Thymus (tissue), 11 donors: Measurements from ENCODE around the gene CTXND1. TPM values are rescaled to one million over a fixed set of nuclear protein-coding genes. Genes with fewer than 3 reads are reported as not detected.

Experiments
- DNase-seq, 9 donors: peaks; one replicate each; pipeline ENCODE4 v3.0.0-alpha.2; 2013; ENCODE audit warnings: low spot score in 9 of 9, low read depth in 6 of 9, missing footprints in 1 of 9
- H3K27ac ChIP-seq, 2 donors: one replicate each; pipeline ENCODE4 v1.5.1; 2013; ENCODE audit warnings: control low read depth in 1 of 2, low read depth in 1 of 2, low read length in 1 of 2, mild to moderate bottlenecking in 1 of 2, moderate library complexity in 1 of 2
- H3K27me3 ChIP-seq, 2 donors: one replicate each; pipeline ENCODE4 v1.5.1; 2013; ENCODE audit warnings: low read length in 1 of 2; ENCODE audit not compliant: control insufficient read depth in 2 of 2, insufficient read depth in 1 of 2
- H3K36me3 ChIP-seq, 2 donors: one replicate each; pipeline ENCODE4 v1.5.1; 2013; ENCODE audit warnings: low read length in 1 of 2, mild to moderate bottlenecking in 1 of 2, moderate library complexity in 1 of 2; ENCODE audit not compliant: control insufficient read depth in 2 of 2, insufficient read depth in 2 of 2
- H3K4me1 ChIP-seq, 2 donors: one replicate each; pipeline ENCODE4 v1.5.1; 2013; ENCODE audit warnings: low read length in 2 of 2; ENCODE audit not compliant: control insufficient read depth in 2 of 2, insufficient read depth in 2 of 2
- H3K4me3 ChIP-seq, 2 donors: one replicate each; pipeline ENCODE4 v1.5.1; 2013; ENCODE audit warnings: low read length in 2 of 2, control low read depth in 1 of 2, mild to moderate bottlenecking in 1 of 2
- H3K9me3 ChIP-seq, 2 donors: one replicate each; pipeline ENCODE4 v1.5.1; 2013; ENCODE audit warnings: low read length in 1 of 2, mild to moderate bottlenecking in 1 of 2; ENCODE audit not compliant: control insufficient read depth in 2 of 2, insufficient read depth in 1 of 2
- whole genome bisulfite sequencing: extraction: QIAGEN DNeasy Blood & Tissue Kit; methylation state at CpG from one replicate; pipeline ENCODE4 v1.1.7; 2013; 5-methylcytosine and 5-hydroxymethylcytosine counted together
- polyA plus RNA-seq: library from polyadenylated mRNA; stranded (reverse); fragments of 200-250 nt; gene quantifications from one replicate; pipeline ENCODE4 v1.2.3, GENCODE V29; 2013
- total RNA-seq: library from RNA; stranded (reverse); fragments of 120-200 nt; gene quantifications from one replicate; pipeline ENCODE4 v1.2.4, GENCODE V29; 2013
- donor health status: healthy.

CTXND1 gene
- total and polyA plus RNA-seq, 2 donors, result 0.05 to 0.07 TPM

- Histone ChIP-seq H3K4me3 (no peak overlapping the region), H3K27ac (no peak overlapping the region), H3K9me3 (no peaks in the 10 kb centered on the region), H3K4me1 (no peaks in the 10 kb centered on the region), H3K27me3 (no peaks in the 10 kb centered on the region), H3K36me3 (no peaks in the 10 kb centered on the region)
- DNase-seq, result no peak
- WGBS, result 89% methylated on average over 3 of the region's 3 CpGs
These were observed 31.5 kb upstream of the CTXND1 start for GRCh38 chr15:80283531-80283930.

GRCh38 chr15:80277147-80277546, 25.1 kb upstream of the CTXND1 start:
- H3K4me1 ChIP-seq, result no peaks in the 10 kb centered on the region
- H3K27ac ChIP-seq, result no peak overlapping the region
- H3K27me3 ChIP-seq, result no peaks in the 10 kb centered on the region
- no peaks in the 10 kb centered on the region for H3K36me3 ChIP-seq
- no peak for DNase-seq
- H3K4me3 ChIP-seq, result no peak overlapping the region
- 94% methylated on average over 6 of the region's 6 CpGs for WGBS
- no peaks in the 10 kb centered on the region for H3K9me3 ChIP-seq

- Histone ChIP-seq H3K36me3 (no peaks in the 10 kb centered on the region), H3K27ac (no peak overlapping the region), H3K4me1 (no peaks in the 10 kb centered on the region), H3K27me3 (no peaks in the 10 kb centered on the region), H3K4me3 (no peak overlapping the region), H3K9me3 (no peaks in the 10 kb centered on the region)
- 93% methylated on average over 3 of the region's 3 CpGs for WGBS
- DNase-seq, result no peak
These were observed 23.9 kb upstream of the CTXND1 start for GRCh38 chr15:80275961-80276360.

- no peak overlapping the region for H3K27ac ChIP-seq
- no peaks in the 10 kb centered on the region for H3K27me3 ChIP-seq
- DNase-seq, result no peak
- H3K9me3 ChIP-seq, result no peaks in the 10 kb centered on the region
- H3K4me3 ChIP-seq, result no peak overlapping the region
- WGBS, result 96% methylated on average over 1 of the region's 1 CpG
- no peaks in the 10 kb centered on the region for H3K36me3 ChIP-seq
- H3K4me1 ChIP-seq, result no peaks in the 10 kb centered on the region
These were observed 23.0 kb upstream of the CTXND1 start for GRCh38 chr15:80274996-80275395.

GRCh38 chr15:80274554-80274953, 22.5 kb upstream of the CTXND1 start:
- H3K27me3 ChIP-seq, result no peaks in the 10 kb centered on the region
- H3K4me3 ChIP-seq, result no peak overlapping the region
- no peak for DNase-seq
- H3K9me3 ChIP-seq, result no peaks in the 10 kb centered on the region
- no peak overlapping the region for H3K27ac ChIP-seq
- WGBS, result 92% methylated on average over 3 of the region's 3 CpGs
- H3K36me3 ChIP-seq, result no peaks in the 10 kb centered on the region
- no peaks in the 10 kb centered on the region for H3K4me1 ChIP-seq

- Histone ChIP-seq H3K9me3 (no peaks in the 10 kb centered on the region), H3K4me1 (no peaks in the 10 kb centered on the region), H3K27me3 (no peaks in the 10 kb centered on the region), H3K27ac (no peak overlapping the region), H3K4me3 (no peak overlapping the region), H3K36me3 (no peaks in the 10 kb centered on the region)
- no peak for DNase-seq
- 89% methylated on average over 2 of the region's 2 CpGs for WGBS
These were observed 21.0 kb upstream of the CTXND1 start for GRCh38 chr15:80272987-80273386.

- Histone ChIP-seq H3K4me3 (no peak overlapping the region), H3K36me3 (no peaks in the 10 kb centered on the region), H3K4me1 (no peaks in the 10 kb centered on the region), H3K9me3 (no peaks in the 10 kb centered on the region), H3K27ac (no peak overlapping the region), H3K27me3 (no peaks in the 10 kb centered on the region)
- 90% methylated on average over 1 of the region's 1 CpG for WGBS
- no peak for DNase-seq
These were observed 18.5 kb upstream of the CTXND1 start for GRCh38 chr15:80270472-80270871.

- no peaks in the 10 kb centered on the region for H3K9me3 ChIP-seq
- no peak for DNase-seq
- H3K27ac ChIP-seq, result no peak overlapping the region
- H3K4me3 ChIP-seq, result no peak overlapping the region
- WGBS, result 90% methylated on average over 7 of the region's 7 CpGs
- no peaks in the 10 kb centered on the region for H3K27me3 ChIP-seq
- no peaks in the 10 kb centered on the region for H3K4me1 ChIP-seq
- no peaks in the 10 kb centered on the region for H3K36me3 ChIP-seq
These were observed 16.1 kb upstream of the CTXND1 start for GRCh38 chr15:80268101-80268500.

- Histone ChIP-seq H3K9me3 (no peaks in the 10 kb centered on the region), H3K27me3 (no peaks in the 10 kb centered on the region), H3K4me3 (no peak overlapping the region), H3K36me3 (no peaks in the 10 kb centered on the region), H3K4me1 (no peaks in the 10 kb centered on the region), H3K27ac (no peak overlapping the region)
- 87% methylated on average over 3 of the region's 3 CpGs for WGBS
- no peak for DNase-seq
These were observed 15.6 kb upstream of the CTXND1 start for GRCh38 chr15:80267658-80268057.

GRCh38 chr15:80266745-80267144, 14.7 kb upstream of the CTXND1 start:
- Histone ChIP-seq H3K9me3 (no peaks in the 10 kb centered on the region), H3K27me3 (no peaks in the 10 kb centered on the region), H3K4me3 (no peak overlapping the region), H3K27ac (no peak overlapping the region), H3K4me1 (no peaks in the 10 kb centered on the region), H3K36me3 (no peaks in the 10 kb centered on the region)
- 93% methylated on average over 4 of the region's 4 CpGs for WGBS
- no peak for DNase-seq
